M059J (cell line): ENCODE results near the gene TCEA3. TPM values are rescaled to one million over a fixed set of nuclear protein-coding genes. Genes with fewer than 3 reads are reported as not detected.

Experiments used
- DNase-seq: peaks from one replicate; pipeline ENCODE4 v3.0.0-alpha.2; 2012; ENCODE audit warnings: low read depth
- total RNA-seq: library from RNA; depleted of rRNA; stranded (reverse); fragments of >200 nt; shearing (Covaris generic); gene quantifications from 2 replicates; pipeline ENCODE4 v1.2.3, GENCODE V29; 2014; rRNA removed

Gene TCEA3
- 0.07 and 0.30 TPM in 2 replicates for total RNA-seq

DNA sequence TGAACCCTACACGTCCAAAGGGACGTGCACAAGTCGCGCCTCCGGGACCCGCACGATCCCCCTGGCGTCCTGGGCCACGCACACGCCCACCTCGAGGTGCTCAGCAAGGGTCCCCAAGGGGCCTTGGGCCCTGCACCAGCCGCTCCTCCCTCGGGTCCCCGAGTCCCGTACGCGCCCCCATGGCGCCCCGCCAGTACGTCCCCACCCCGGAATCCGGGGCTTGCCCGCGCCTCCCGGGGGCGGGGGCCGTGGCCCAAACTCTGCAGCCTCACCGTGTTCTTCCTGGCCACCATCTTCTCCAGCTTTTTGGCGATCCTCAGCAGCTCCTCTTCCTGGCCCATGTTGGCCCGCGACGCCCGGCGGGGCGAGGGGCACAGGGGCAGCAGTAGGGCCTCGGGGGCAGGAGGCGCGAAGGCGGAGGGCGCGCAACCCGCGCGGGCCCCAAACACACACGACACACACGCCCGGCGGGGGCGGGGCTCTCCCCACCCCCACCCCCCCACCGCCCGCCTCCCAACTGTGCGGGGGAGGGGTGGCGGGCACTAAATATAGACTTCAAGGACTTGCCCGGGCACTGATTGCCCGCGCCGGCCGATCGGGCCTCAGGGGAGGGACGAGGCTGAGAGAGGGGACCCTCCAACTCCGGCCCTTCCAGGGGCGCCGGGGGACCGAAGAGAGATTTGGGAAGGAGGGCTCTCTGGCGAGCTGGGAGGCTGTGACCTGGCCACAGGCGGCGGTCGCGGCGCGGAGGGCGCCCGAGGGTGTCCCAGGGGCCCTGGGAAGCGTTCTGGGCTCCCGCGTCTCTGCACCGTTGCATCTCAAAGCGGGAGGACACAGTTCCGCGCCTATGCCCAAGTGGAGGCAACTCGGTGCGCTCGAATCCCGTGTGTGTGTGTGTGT is at the start of gene TCEA3:
Gene TCEA3 (minus strand): TSS at position 456 of the 900 bp plus-strand sequence. CDS start 115 bp downstream, at position 341.
- no peak for DNase-seq

DNA sequence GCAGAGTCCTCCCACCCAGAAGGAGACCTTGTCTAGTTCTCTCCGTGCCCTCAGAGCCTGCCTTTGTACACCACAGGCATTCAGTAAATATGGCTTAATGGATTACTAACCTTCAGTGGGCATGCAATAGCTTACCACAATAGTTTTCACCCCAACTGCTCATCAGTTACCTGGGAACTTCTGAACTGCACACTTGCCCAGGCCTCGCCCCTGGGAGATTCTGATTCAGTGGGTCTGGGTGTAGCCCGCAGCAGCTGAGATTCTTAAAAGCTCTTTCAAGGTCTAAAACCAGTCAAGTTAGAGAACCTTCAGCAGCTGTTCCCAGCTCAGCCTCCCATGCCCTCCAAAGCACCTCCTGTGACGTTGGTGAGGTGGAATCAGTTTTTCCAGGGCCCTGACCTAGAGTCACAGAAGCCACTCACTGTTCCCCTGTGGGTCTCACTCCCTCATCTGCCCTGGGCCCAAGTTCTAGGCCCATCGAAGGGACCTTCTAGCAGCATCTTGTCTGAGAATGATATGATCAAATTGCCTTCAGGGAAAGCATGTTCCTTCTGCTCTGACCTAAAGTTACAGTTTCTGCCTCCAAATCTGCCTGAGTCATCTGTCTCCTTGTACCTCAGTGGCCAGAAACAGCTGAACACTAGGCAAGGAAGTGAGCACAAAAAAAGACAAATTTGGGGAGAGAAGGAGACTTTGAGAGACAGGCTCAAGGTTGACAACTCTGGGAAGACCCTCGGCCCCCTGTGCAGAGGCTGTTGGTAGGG is 48.7 kb upstream of the TCEA3 start:
- peak; percentile 87 for DNase-seq

DNA sequence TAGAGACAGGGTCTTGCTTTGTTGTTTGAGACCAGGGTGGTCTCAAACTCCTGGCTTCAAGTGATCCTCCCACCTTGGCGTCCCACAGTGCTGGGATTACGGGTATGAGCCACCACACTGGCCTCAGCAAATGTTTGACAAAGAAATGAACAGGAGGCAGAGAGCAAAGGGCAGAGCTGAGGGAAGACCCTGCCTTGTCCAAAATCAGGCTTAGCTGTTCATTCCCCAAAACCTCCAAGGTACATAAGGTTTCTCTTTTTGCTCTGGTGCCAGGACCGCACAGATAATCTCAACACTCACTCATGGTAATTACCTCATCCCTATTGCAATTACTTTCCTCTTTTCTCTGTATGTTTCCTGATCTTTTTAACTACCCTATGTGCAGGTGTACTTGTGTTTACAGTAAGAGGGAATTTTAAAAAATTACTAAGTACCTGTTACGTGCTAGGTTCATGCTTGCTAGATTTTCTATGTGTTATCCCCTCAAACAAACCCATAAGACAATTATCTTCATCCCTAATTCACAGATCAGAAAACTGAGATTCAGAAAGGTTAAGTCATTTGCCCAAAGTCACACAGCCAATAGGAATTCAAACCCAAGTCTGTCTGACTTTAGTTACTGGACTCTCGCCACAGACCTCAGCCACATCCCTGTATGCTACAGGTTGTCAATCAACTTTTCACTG is 47.9 kb upstream of the TCEA3 start:
- DNase-seq: no peak

DNA sequence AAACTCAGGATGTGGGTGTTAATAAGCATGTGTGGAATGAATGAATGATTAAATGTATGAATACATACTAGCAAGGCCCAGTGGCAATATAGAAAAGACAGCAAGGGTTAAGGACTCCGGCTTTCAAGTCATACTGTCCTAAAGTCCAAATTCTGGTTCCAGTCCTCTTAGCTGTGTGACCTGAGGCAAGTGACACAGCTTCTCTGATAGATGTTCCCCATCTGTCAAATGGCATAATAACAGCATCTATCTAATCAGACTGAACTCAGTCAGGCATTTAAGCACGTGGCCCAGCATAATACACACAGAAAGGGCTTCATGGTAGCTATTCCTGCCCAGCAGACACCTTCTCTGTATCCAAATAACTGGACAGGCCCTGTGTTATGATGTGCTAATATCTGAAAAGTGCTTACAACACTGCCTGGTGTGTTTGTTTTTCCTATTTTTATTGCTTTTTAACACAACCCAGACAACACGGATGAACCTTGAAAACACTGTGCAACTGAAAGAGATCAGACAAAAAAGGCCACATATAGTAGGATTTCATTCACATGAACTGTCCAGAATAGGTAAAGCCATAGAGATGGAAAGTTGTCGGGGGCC is 47.0 kb upstream of the TCEA3 start:
- DNase-seq: no peak

DNA sequence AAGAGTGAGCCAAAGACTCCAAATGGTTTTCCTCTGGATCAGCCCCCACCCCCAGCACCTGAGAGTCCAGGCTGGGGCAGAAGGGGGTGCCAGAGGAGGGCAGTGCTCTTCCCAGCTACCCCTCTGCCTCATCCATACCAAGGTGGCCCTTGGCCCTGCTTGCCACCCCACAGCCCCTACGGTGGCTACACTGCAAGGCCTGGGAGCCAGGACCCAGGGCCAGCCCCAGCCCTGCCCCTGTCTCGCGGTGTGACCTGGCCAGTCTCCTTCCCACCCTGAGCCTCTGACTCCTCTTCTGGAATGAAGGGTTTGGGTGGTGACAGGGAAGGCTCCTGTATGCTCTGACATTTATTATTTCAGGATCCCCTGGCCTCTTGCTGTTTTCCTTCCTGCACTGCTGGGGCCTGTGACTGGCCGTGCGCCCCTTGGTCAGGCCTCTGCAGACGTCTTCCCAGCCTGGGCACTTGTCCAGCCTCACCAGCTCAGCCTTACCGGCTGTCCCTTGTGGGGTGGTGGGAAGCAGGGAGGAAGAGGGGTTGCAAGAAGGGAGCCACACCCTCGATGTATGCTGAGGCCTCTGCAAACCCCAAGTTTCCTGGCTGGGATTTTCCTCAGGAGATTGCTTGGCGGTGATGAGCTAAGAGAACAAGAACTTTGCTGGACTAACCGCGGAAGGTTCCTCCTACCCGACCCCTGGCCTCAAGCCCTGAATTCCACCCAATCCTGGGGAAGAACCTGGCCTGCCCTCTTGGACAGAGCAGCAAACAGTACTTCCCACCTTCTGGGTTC is 45.9 kb upstream of the TCEA3 start:
- peak; percentile 90 for DNase-seq

DNA sequence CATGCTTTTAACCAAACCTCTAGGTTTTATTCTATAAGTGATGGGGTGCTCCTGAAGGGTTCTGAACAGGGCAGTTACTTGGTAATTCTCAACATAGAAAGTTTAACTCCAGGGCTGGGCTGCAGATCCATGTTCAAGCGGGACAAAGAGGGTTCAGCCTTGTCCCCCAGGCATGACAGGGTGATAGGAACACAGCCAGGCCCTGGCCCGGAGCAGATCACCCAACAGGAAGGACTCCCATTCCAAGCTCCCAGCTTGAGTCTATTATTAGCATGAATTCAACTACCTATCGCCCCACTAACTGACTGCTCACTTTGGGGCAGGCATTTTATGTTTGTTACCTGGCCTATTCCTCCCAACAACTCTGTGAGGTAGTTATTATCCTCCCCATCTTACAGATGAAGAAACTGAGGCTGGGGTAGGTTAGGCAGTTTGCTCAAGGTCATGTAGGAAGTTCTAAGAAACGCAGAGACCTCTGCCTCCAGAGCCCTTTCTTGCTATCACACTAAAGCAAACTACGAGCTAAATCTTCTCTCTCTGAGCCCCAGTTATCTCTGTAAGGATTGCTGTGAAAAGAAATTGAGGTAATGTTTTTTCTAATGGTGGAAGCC is 44.9 kb upstream of the TCEA3 start:
- no peak for DNase-seq

DNA sequence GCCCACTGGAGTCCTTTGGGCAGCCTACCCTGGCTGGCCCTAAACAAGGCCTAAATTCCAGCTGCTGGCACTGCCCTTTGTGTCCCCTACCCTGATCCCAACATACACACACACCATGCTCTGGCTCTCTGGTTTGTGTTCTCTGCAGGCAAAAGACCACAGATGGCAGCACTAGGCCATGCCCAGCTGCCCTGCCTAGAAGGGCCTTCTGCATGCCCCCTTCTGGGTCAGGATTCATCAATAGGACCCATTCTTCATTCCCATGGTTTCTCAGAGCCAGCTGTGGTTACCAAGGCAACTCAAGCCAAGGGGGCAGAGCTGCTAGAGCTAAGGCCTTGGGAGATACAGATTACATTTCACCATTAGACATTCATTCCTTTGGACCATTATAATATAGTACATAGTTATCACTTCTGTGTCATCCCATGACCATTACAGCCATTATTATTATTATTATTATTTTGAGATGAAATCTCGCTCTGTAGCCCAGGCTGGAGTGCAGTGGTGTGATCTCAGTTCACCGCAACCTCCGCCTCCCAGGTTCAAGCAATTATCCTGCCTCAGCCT is 42.0 kb upstream of the TCEA3 start:
- DNase-seq: no peak

DNA sequence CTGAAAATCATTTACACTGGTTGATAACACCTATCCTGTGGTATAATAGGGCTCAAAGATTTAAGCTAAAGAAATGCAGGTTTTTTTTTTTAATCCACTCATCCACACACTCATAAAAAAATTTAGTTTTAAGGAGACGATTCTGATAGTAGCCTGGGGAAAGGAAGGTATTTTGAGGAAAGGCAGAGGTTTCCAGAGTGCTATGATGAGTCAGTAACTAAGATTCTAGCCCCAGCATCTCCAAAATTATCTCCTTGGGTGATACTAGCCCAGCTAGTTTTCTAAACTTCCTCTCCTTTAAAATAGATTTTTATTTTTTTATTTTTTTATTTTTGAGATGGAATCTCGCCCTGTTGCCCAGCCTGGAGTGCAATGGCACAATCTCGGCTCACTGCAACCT is 38.7 kb upstream of the TCEA3 start:
- DNase-seq: peak; percentile 43

DNA sequence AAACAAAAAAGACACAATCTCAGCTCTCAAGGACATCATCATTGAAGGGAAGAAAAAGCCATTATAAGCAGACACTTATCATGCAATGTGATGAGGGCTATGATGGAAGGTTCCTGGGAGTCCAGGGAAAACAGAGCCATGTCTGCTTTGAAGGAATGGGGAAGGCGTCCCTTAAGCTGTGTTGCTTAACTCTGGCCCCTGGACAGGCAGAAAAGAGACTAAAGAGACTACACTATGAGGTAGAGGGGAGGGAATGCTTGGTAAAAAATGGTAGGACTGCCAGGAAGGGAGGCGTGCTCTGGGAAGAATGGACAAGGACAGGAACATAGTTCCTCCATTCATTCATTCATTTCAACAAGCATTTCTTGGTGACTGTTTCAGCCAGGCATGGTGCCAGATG is 38.2 kb upstream of the TCEA3 start:
- DNase-seq: no peak

DNA sequence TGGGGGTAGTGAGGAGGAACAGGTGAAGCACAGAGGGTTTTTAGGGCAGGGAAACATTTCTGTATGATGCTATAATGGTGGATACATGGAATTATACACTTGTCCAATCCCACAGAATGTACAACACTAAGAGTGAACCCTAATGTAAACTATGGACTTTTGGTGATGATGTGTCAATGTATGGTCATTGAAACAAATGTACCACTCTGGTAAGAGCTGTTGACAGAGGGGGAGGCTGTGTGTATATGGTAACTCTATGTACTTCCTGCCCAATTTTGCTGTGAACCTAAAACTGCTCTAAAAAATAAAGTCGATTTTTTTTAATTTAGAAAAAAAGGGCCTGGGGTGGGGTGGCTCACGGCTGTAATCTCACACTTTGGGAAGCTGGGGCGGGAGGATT is 36.5 kb upstream of the TCEA3 start:
- no peak for DNase-seq

DNA sequence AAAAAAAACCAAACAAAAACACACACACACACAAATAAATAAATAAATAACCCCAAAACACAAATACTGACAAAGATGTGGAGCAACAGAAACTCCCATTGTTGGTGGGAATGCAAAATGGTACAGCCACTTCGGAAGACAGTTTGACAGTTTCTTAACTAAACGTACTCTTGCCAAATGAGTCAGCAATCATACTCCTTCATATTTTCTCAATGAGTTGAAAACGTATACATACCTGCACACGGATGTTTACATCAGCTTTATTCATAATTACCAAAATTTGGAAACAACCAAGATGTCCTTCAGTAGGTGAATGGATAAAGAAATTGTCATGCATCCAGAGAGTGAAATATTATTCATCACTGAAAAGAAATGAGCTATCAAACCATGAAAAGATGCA is 36.0 kb upstream of the TCEA3 start:
- DNase-seq: no peak

DNA sequence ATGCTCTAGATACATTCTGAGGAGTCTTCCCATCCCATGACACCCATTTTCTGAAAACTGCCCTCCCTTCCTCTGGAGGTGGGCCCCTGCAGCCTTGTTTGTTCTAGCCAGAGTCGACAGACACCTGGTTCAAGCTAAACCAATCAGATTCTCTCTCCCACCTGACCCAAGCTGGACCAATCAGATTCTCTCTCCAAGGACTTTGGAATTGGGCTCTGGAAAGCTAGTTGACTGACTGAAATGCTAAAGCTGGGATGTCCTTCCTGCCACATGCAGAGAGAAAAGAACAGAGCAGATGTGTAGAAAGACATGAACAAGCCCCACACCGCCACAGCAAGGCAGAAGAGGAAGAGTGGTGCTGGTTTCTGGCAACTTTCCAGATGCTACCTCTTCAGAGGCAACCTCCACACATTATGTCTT is 34.8 kb upstream of the TCEA3 start:
- no peak for DNase-seq

DNA sequence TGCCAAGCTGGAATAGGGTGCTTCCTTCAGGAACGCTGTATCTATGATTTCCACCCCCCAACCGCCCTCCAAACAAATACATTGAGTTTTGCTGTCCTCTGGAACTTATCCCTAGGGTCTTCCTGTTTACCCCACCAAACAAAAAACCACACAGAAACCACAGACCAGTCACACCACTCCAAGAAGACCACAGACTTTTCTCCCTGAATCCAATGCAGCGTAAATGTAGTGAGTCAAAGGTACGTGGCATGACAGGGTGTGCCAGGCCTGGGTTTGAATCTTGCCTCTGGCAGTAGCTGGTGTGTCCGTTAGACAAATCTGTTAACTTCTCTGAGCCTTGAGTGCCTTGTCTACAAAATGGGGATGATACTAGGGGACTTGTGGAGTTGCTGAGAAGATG is 31.7 kb upstream of the TCEA3 start:
- peak; percentile 94 for DNase-seq

DNA sequence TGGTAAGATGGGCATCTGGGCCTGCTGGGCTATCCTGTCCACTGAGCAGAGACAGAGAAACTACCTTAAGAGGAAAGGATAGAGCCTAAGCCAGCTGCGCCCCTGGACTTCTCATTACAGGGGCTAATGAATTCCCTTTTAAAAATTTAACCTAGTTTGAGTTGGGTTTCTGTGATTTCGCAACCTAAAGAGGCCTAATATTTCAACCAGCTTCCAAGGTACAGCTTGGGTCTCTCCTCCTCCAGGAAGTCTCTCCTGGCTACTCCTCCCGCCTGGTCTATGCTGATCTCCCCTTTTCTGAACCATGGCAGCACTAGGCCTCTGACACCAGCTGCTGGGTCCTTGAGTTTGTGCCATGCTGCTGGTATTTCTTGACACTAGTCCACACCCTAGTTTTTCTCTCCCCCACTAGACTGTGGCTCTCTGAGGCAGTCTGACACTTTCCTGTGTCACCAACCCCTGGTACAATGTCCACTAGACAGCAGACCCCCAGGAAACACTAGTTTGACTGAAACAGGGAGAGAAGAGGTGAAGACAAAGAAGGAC is 29.0 kb upstream of the TCEA3 start:
- DNase-seq: no peak

DNA sequence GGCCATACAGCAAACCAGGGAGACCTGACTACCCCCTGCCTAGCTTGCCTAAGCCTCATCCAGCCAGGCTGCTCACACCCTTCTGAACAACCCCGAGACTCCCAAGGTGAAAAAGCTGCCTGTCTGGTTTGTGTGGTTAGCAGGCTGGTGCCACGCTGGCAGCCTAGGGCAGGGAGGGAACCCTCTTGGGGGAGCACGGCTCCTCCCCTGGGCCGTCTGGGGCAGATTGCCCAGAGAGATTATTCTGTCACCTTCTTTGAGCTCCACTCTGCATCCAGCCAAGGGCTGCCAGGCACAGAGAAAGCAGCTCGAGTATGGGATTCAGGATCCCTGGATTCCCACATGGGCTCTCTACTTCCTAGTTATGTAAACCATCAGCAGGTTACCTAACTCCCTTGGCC is 27.5 kb upstream of the TCEA3 start:
- DNase-seq: peak; percentile 97

DNA sequence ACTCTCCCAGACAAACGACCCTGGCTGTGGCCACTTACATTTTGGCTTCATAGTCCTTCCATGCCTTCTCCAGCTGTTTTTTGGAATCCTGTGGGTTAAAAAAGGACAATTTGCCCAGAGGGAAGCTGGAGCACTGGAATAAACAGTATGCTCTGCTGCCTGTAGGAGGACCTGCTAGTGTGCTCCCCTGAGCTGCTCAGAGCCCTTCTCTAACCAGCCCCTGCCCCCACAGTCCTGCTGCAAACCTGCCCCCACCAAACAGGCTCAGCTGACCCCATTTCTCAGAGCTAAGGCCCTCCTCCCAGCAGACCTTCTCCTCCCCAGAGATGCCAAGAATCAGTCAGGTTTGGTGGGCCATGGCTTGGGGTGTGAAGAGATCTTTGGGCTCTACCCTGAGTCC is 26.9 kb upstream of the TCEA3 start:
- peak; percentile 33 for DNase-seq

DNA sequence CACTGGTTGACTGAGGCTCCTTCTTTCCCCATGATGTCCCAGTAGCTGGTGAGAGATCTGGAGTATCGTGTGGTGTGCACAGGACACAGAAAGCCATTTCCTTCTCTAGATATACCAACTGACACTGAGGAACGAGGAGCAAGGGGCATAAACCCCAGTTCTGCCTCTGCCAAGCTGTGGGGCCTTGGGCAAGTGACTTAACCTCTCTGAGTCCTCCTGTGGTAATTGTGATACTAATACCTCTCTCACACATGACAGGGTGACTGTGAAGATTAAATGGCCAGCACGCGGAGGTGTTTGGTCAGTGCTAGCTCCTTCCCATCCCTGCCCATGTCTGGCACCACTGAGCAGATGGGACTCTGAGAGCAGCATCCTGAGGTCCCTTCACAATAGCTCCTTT is 26.3 kb upstream of the TCEA3 start:
- no peak for DNase-seq

DNA sequence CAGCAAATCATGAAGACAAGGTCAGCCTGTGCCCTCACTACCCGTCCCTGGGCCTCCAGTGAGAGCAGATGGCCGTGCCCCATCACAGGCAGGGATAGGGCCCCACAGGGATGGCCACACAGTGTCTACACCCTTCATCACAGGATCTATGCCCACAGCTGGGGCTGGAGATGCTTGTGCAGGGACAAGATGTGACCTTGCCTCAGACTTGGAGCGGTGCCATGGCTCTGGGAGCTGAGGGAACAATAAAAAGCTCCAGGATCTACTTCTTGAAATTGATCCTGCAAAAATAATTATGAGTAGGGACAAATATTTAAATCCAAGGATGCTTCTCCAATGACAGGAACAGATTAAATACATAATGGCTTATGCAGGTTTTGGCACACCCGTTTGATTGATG is 25.4 kb upstream of the TCEA3 start:
- no peak for DNase-seq

DNA sequence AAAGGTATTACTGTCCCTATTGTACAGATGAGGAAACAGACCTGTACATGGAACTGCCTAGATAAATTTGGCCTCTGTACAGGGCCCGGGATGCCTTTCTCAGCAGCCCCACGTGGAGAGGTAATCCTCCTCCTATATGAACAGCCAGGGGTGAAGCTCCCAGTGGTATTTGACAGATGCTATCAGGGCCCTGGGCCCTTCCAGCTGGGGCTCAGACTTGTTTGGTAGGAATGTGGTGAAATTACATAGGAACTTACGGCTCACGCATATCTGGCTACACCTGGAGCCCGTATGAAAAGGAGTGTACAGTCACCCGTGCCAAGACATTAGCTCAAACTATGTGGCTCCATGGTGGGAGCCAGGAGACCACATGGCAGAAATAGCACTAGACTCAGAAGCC is 24.8 kb upstream of the TCEA3 start:
- no peak for DNase-seq

DNA sequence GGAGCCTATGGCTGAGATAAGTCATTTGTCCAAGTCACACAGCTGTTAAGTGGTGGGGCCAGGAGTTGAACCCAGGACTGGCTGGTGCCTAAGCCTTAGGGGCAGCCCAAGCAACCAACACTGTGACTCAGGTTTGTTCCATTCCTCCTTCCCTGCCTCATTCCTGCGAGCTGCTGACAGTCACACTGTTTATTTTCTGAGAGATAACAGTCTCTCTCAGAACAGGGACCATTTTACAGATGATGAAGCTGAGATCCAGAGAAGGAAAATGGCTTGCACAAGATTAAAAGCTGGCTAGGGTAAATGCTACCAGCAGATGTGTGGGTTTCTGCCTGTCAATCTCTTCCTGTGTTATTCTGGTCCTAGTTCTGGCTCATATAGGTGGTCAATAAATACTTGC is 24.3 kb upstream of the TCEA3 start:
- no peak for DNase-seq
